ENCODE data around the gene HIBCH. TPM values are rescaled to one million over a fixed set of nuclear protein-coding genes. Genes with fewer than 3 reads are reported as not detected.

HIBCH gene
- total and polyA plus RNA-seq, 2 donors (not counting 3 experiments of a cell fraction or from before 2014, with no cell fraction given) = 6.4 to 24.7 TPM

GRCh38 chr2:190340369-190340768 is 20.7 kb upstream of the HIBCH start:
- H3K4me2 ChIP-seq (ENCODE audit: insufficient read depth, low read length) = no peak overlapping the region
- no peaks in the 10 kb centered on the region for H3K36me3 ChIP-seq (ENCODE audit: control insufficient read depth in 2 of 2, extremely low read depth in 1 of 2, insufficient read depth in 2 of 2, low read length in 2 of 2)
- TF ChIP-seq CTCF (IDR thresholded peaks at IDR 0.05; ENCODE audit: extremely low read depth in 1 of 2, insufficient read depth in 1 of 2, low read depth in 1 of 2, low read length in 2 of 2) (no peak), GATA2 (IDR thresholded peaks at IDR 0.05; ENCODE audit: insufficient read depth, insufficient read length, low read depth, low read length) (no peak), FOS (IDR thresholded peaks at IDR 0.05; ENCODE audit: borderline replicate concordance, insufficient read depth, low read length) (no peak), MYC (IDR thresholded peaks at IDR 0.05; ENCODE audit: low read depth, low read length) (no peak), EZH2 (IDR thresholded peaks at IDR 0.05; ENCODE audit: borderline replicate concordance, low read depth, low read length, severe bottlenecking) (no peak)
- FAIRE-seq (no peak), DNase-seq (ENCODE audit: low read depth, low spot score) (no peak)
- POLR2A ChIA-PET = no interaction called here
- H3K27ac ChIP-seq (ENCODE audit: insufficient read depth, low read depth, low read length) = no peak overlapping the region
- H4K20me1 ChIP-seq (replicated peaks; ENCODE audit: control insufficient read depth, extremely low read depth, insufficient read depth, low read length) = no peaks in the 10 kb centered on the region
- no peak overlapping the region for H3K4me3 ChIP-seq (replicated peaks in 1 of 3; ENCODE audit: insufficient read depth in 1 of 3, low read depth in 1 of 3, low read length in 3 of 3)
- H3K9me1 ChIP-seq (replicated peaks; ENCODE audit: control insufficient read depth, extremely low read depth, insufficient read depth, low read length) = no peaks in the 10 kb centered on the region
- H3K4me1 ChIP-seq (ENCODE audit: control insufficient read depth, extremely low read depth, insufficient read depth, low read length) = peaks cover 14% of the 10 kb centered on the region
- H3K27me3 ChIP-seq (ENCODE audit: control insufficient read depth in 2 of 2, insufficient read depth in 2 of 2, low read length in 2 of 2) = no peaks in the 10 kb centered on the region
- no peaks in the 10 kb centered on the region for H3K9me3 ChIP-seq (replicated peaks; ENCODE audit: control insufficient read depth, insufficient read depth, low read length)
- dilution Hi-C loops (cut with MboI; ENCODE audit: extremely low pct_ligation_motif_present, low sequenced_read_pairs) = no loop called here
- no TSS peak for BruUV-seq (replicated peaks)
- peaks cover 12% of the 10 kb centered on the region for H3K79me2 ChIP-seq (ENCODE audit: control insufficient read depth, insufficient read depth, low read length)
- CTCF ChIA-PET = interaction anchor here (1.0 to 1.1 kb wide), 2 partner anchors 11 to 171 kb away, joined by 3 to 4 read pairs; no protein-coding TSS in a partner anchor
- intact Hi-C loops (cut with micrococcal nuclease) = no loop called here
- H2AFZ ChIP-seq (ENCODE audit: low read depth, low read length) = peak overlapping the region; percentile 20
- H3K9ac ChIP-seq (replicated peaks; ENCODE audit: extremely low read depth, insufficient read depth, low read length) = no peak overlapping the region

GRCh38 chr2:190339394-190339793 is 19.8 kb upstream of the HIBCH start:
- ChIA-PET POLR2A (no interaction called here), CTCF (interaction anchor here (1.5 kb wide), 1 partner anchor 20 kb away, joined by 5 read pairs; the partner anchor contains the start of gene HIBCH)
- H3K9me1 ChIP-seq (replicated peaks; ENCODE audit: control insufficient read depth, extremely low read depth, insufficient read depth, low read length) = no peaks in the 10 kb centered on the region
- H3K36me3 ChIP-seq (ENCODE audit: control insufficient read depth in 2 of 2, extremely low read depth in 1 of 2, insufficient read depth in 2 of 2, low read length in 2 of 2) = no peaks in the 10 kb centered on the region
- H4K20me1 ChIP-seq (replicated peaks; ENCODE audit: control insufficient read depth, extremely low read depth, insufficient read depth, low read length) = no peaks in the 10 kb centered on the region
- no peak overlapping the region for H3K4me2 ChIP-seq (ENCODE audit: insufficient read depth, low read length)
- FAIRE-seq (no peak), DNase-seq (ENCODE audit: low read depth, low spot score) (no peak)
- no peak overlapping the region for H2AFZ ChIP-seq (ENCODE audit: low read depth, low read length)
- H3K79me2 ChIP-seq (ENCODE audit: control insufficient read depth, insufficient read depth, low read length) = peaks cover 3% of the 10 kb centered on the region
- TF ChIP-seq JUN (IDR thresholded peaks at IDR 0.05; ENCODE audit: borderline replicate concordance, insufficient read depth, insufficient read length, low read depth) (no peak), CTCF (IDR thresholded peaks at IDR 0.05; ENCODE audit: extremely low read depth in 1 of 2, insufficient read depth in 1 of 2, low read depth in 1 of 2, low read length in 2 of 2) (no peak), MYC (IDR thresholded peaks at IDR 0.05; ENCODE audit: low read depth, low read length) (no peak), GATA2 (IDR thresholded peaks at IDR 0.05; ENCODE audit: insufficient read depth, insufficient read length, low read depth, low read length) (no peak), POLR2AphosphoS5 (IDR thresholded peaks at IDR 0.05; ENCODE audit: insufficient read depth, low read depth, low read length) (no peak), FOS (IDR thresholded peaks at IDR 0.05; ENCODE audit: borderline replicate concordance, insufficient read depth, low read length) (no peak)
- peaks cover 13% of the 10 kb centered on the region for H3K4me1 ChIP-seq (ENCODE audit: control insufficient read depth, extremely low read depth, insufficient read depth, low read length)
- H3K27ac ChIP-seq (ENCODE audit: insufficient read depth, low read depth, low read length) = no peak overlapping the region
- no peak overlapping the region for H3K9ac ChIP-seq (replicated peaks; ENCODE audit: extremely low read depth, insufficient read depth, low read length)
- H3K9me3 ChIP-seq (replicated peaks; ENCODE audit: control insufficient read depth, insufficient read depth, low read length) = no peaks in the 10 kb centered on the region
- BruUV-seq (replicated peaks) = no TSS peak
- no peaks in the 10 kb centered on the region for H3K27me3 ChIP-seq (ENCODE audit: control insufficient read depth in 2 of 2, insufficient read depth in 2 of 2, low read length in 2 of 2)
- dilution Hi-C loops (cut with MboI; ENCODE audit: extremely low pct_ligation_motif_present, low sequenced_read_pairs) (no loop called here), intact Hi-C loops (cut with micrococcal nuclease) (loop anchor here (10.0 kb wide), 1 partner anchor 345 kb away; no protein-coding TSS in a partner anchor)
- H3K4me3 ChIP-seq (replicated peaks in 1 of 3; ENCODE audit: insufficient read depth in 1 of 3, low read depth in 1 of 3, low read length in 3 of 3) = no peak overlapping the region
